HG03342 (cell line): ENCODE measurements around the gene PLAAT4.
A peak's percentile ranks its signal among the peaks of the same experiment; 100 is the strongest.
"Not testable (repeated sequence)": the region's sequence is repeated elsewhere in the genome, so short reads cannot be mapped to it uniquely, and the experiment has no call there.

ENCODE experiments used
- ATAC-seq: cut with Tn5 transposase; IDR thresholded peaks from one replicate; pipeline ENCODE4 v1.9.1; 2021; ENCODE audit warnings: mild to moderate bottlenecking, moderate library complexity; ENCODE audit not compliant: unreplicated experiment

The PLAAT4 gene

DNA sequence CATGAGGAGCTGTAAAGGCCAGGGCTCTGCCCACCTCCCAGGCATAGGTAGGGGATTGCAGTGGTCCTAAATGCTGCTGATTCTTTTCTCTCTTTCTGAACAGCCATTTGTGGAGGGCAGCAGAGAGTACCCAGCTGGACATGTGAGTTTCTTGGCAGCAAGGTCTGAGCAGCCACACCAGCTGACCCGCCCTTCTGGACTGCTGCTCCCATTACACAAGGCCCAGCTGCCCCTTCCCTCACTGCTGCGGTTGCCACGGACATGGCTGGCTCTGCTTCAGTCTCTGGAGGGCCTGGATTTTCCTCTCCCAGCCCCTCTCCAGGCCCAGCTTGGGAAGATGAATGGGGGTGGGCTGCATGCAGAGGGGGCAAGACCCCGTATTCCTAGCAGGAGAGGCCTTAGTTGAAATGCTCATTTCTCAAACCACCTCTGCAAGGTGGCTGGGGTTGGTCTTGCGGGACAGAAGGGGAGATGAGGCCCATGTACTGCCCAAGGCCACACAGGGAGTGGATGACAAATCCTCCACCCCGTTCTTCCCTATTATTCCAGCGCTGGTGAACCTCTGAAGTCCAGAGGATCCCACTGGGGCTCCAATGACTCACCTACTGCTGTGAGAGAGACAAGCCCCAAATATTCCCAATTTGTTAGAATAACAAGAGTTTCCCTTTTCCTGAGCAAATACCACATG lies 26.1 kb upstream of the PLAAT4 start:
- ATAC-seq = no peak

DNA sequence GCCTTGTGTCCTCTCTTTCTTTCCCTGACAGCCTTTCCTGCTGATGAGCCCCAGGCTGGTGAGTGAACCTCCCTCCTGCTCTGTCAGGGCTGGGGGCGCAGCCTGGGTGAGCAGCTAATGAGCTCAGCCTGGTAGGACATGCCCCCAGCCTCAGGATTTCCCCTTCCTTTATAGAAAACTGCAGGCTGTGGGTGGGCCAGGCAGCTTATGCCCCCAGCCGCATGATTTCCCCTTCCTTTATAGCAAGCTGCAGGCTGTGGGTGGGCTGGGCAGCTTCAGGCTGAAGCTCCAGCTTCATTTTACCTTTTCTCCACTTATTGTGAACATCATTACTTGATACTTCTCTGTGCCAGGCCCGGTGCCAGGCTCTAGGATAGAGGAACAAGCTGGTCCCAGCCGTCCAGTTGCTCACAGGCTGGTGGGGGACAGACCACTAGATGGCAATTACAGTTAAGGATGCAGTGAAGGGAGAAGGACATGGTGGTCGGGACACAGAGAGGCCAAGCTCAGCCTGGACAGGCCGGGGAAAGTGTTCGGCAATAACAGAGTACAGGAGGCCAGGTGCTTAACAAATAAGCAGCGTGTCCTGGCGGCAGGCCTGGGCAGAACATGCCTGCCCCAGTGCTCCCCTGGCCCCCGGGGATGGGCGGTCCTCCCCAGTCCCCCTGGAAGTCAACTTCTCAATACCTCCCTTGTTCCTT lies 25.4 kb upstream of the PLAAT4 start:
- no peak for ATAC-seq

DNA sequence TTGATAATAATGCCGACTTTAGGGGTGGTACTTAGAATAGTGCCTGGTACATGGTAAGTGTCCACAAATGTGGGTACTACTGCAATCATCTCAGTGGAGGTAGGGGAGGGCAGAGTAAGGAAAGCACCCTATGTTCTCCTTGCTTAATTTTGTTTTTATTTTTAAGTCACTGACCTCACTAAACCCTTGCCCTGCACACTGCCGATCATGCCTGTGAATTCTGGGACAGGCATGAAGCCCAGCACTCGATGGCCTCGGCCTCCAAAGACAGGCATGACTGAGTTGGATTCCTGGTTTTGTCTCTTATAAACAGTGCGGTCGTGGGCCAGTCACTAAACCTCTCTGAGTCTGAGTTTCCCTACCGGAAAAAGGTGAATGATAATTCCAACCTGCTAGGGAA lies 23.8 kb upstream of the PLAAT4 start:
- ATAC-seq = no peak

DNA sequence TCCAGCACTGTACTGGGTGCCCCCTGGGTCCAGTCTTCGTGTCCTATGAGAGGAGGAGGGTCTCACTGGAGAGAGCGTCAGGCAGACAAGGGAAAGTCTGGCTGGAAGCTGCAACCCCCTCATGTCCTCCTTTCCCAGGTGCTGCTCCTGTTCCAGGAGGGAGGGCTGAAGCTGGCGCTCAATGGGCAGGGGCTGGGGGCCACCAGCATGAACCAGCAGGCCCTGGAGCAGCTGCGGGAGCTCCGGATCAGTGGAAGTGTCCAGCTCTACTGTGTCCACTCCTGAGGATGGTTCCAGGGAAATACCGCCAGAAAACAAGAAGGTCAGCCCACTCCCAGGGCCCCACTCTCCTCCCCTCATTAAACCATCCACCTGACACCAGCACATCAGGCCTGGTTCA lies 20.5 kb upstream of the PLAAT4 start:
- no peak for ATAC-seq

DNA sequence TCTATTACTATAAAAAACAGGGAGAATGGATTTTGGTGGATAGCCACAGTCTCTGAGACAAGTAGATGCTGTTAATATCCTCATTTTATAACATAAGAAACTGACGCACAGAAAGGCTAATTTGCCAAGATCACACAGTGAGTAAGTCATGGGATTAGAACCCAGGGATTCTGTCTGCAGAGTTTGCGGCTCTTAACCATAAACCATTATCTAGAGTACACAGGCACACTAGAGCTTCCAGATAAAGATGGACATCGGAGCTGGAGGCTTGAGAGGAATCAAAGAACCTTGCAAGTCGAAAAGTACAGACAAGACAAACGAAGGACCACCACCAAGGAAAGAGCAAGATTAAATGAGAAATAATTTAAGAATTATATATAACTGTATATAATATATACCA lies 19.5 kb upstream of the PLAAT4 start:
- no peak for ATAC-seq

DNA sequence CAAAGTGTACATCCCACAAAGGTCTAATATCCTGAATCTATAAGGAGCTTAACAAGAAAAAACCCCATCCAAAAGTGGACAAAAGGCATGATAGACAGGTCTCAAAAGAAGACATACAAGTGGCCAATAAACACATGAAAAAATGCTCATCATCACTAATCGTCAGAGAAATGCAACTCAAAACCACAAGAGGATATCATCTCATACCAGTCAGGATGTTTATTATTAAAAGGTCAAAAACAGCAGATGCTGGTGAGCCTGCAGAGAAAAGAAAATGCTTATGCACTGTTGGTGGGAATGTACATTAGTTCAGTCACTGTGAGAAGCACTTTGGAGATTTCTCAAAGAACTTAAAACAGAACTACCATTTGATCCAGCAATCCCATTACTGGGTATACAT lies 18.1 kb upstream of the PLAAT4 start:
- no peak for ATAC-seq

DNA sequence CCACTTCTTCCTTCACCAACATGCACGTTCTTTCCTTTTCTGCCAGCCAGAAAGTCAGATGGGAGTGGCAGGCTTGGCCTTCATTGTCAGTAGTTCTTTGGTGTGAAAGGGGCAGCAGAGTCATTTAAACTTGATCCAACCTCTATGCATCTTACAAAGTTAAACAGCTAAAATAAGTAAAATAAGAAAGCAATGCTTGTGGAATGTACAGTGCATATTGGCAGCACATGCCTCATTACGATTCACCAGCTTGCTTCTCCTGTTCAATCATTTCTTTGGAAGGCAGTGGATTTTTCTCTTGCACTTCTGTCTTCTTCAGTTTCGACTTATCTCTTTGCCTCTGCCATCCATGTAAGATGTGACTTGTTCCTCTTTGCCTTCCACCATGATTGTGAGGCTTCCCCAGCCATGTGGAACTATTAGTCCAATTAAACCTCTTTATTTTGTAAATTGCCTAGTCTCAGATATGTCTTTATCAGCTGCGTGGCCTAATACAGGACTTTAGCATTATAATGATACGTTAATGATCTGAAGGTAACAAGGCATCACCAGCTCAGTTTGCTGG lies 15.9 kb upstream of the PLAAT4 start:
- no peak for ATAC-seq

DNA sequence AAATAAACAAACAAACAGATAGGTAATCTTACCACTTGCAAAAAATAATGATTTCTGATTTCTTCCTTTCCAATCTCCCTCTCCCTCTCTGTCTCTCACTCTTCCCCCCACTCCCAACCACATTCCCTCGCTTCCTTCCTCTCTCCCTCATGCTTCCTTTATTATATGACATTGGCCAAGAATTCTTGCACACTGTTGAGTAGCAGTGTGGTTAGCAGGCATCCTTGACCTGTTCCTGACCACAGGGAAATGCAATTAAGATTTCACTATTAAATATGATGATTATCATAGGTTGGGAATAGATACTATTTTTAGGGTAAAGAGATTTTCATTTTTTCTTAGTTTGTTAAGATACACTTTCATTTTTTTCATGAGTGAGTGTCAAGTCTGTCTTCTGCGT lies 14.7 kb upstream of the PLAAT4 start:
- no peak for ATAC-seq

DNA sequence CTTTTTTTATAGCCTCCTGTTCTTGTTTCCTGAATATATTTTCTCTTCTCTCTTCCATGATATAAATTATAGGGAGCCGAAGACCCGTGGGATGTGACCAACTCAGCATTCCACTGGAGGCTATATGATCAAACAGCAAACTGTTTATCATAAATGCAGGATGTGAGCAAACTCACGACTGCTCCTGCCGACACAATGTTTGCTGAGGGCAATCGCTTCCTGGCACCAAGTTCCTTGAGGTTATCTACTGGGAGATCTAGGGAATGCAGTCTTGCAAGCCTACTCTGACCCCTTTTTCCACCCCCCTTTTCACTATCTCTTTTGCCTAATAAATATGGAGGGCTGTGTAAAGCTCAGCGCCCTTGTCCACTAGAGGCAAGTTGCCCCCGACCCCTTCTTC lies 13.5 kb upstream of the PLAAT4 start:
- ATAC-seq = no peak

DNA sequence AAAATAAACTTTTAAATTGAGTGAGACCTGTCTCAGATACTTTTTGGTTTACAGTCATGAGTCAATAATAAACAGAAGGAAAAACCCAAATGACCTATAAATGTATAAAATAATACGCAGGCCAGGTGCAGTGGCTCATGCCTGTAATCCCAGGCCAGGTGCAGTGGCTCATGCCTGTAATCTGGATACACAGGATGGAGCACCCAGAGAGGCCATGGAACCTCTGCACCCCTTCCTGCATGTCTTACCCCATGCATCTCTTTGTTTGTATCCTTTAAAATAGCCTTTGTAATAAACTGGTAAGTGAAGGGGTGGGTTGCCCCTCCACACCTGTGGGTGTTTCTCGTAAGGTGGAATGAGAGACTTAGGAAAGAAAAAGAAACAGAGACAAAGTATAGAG lies 8.9 kb upstream of the PLAAT4 start:
- no peak for ATAC-seq

DNA sequence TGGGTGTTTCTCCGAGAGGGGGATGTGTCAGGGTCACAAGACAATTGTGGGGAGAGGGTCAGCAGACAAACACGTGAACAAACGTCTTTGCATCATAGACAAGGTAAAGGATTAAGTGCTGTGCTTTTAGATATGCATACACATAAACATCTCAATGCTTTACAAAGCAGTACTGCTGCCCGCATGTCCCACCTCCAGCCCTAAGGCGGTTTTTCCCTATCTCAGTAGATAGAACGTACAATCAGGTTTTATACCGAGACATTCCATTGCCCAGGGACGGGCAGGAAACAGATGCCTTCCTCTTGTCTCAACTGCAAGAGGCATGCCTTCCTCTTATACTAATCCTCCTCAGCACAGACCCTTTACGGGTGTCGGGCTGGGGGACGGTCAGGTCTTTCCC lies 8.5 kb upstream of the PLAAT4 start:
- ATAC-seq = not testable (repeated sequence)

DNA sequence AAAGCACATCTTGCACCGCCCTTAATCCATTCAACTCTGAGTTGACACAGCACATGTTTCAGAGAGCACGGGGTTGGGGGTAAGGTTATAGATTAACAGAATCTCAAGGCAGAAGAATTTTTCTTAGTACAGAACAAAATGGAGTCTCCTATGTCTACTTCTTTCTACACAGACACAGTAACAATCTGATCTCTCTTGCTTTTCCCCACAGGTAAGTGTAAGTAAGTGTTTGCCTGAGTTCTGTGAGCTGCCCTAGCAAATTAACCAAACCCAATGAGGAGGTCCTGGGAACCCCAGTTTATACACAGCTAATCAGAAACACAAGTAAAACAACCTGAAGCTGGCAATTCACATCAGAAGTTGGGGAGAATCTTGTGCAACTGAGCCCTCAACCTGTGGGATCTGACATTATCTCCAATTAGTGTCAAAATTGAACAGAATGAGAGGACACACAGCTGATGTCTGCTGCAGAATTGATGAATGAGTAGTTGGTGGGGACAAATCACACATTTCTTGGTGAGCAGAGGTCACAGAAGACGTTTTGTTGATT lies 7.8 kb upstream of the PLAAT4 start:
- not testable (repeated sequence) for ATAC-seq

DNA sequence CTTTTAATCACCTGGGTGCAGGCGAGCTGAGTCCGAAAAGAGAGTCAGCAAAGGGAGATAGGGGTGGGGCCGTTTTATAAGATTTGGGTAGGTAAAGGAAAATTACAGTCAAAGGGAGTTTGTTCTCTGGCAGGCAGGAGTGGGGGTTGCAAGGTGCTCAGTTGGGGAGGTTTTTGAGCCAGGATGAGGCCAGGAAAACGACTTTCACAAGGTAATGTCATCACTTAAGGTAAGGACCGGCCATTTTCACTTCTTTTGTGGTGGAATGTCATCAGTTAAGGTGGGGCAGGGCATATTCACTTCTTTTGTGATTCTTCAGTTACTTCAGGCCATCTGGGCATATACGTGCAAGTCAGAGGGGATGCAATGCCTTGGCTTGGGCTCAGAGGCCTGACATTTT lies 7.2 kb upstream of the PLAAT4 start:
- ATAC-seq = not testable (repeated sequence)

DNA sequence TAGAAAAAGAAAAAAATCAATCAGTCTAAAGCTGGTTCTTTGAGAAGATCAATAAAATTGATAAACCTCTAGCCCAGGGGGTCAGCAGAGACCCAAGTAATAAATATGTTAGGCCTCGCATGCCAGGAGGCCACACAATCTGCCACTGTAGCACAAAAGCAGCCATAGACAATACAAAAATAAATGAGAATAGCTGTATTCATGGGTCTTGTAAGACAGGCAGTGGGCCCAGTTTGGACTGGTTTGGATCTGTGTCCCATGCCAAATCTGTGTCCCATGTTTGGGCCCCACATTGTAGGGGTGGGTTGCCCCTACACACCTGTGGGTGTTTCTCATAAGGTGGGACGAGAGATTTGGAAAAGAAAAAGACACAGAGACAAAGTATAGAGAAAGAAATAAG lies 6.6 kb upstream of the PLAAT4 start:
- no peak for ATAC-seq

DNA sequence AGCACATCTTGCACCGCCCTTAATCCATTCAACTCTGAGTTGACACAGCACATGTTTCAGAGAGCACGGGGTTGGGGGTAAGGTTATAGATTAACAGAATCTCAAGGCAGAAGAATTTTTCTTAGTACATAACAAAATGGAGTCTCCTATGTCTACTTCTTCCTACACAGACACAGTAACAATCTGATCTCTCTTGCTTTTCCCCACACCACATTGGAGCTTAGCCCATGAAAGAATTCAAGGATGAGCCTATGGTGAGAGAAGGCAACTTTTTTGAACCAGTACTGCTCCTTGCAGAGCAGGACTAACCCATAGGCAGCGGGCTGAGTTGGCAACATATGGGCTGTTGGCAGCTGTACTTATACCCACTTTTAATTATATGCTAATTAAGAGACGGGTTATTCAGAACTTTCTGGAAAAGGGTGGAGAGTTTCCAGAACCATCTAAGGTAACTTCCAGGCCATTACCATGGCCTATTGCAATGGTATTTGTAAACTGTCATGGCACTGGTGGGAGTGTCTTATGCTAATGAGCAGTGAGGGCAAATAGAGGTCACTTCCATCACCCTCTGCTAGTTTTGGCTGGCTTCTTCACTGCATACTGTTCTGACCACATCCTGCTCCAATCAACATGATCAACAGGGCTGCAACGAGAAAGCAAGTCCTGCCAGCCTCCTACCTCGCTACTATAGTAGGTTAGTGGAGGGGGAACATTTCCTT lies 5.4 kb upstream of the PLAAT4 start:
- peak; percentile 81 for ATAC-seq

DNA sequence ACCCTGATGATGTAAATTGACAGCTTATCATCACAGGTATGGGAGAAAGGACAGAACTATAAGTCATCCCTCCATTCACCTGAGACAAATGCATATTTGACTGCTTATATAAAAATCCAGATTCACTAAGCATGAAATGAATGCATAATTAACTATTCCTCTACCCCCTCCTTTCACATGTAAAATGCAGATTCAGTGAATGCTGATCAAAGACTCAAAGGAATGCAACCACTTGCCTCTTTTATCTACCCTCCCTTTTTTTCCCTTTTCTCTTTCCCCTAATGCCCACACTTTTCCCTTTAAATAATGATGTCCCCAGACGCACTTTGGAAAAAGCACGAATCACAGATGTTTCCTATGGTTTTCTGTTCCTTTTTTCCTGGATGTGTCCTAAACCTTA lies 4.5 kb upstream of the PLAAT4 start:
- no peak for ATAC-seq

DNA sequence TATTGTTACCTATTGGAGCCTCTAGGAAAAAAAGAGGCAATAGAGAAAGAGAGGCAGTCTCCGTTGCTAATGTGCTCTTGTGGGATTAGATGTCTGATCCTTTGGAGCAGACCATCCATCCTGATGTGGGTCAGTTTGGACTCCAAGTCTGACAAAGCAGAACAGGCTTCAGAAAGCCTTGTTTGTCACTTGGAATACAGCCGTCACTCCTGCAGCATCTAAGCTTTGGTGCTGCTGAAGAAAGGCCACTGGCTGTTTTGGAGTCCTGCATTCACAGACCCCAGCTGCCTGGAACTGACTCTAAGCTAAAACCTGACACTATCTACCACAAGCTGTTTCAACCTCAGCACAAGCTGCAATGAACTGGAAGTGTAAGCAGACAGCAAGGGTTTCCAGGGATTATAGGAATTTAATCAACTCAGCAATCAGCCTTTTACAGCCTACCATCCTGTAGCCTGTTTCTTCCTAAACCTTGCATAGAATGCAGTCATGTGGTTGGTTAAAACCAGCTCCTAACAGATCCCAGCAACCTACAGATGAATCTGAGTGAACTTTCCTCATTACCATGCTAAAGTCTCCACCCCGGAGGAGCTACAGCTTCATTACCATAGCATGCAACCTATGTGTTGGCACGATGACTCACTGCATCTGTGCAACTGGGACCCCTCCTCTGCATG lies 3.7 kb upstream of the PLAAT4 start:
- ATAC-seq = no peak

DNA sequence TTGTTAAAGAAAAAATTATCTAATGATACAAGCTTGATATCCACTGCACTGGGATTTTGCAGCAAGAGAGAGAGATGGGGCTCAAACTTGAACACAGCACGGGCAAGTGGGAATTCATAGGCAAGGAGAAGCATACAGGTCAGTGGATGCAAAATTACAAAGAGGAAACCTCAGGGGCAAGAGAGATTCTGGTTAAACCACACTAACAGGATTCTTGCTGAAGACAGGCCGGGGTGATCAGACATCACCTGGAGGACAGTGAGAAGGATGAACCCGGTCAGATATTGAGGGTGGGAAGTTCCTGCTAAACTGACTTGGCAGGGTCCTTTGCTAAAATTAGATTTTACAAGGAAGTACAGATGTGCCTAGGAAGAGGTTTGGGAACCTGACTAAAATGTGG lies 2.5 kb upstream of the PLAAT4 start:
- ATAC-seq = no peak

DNA sequence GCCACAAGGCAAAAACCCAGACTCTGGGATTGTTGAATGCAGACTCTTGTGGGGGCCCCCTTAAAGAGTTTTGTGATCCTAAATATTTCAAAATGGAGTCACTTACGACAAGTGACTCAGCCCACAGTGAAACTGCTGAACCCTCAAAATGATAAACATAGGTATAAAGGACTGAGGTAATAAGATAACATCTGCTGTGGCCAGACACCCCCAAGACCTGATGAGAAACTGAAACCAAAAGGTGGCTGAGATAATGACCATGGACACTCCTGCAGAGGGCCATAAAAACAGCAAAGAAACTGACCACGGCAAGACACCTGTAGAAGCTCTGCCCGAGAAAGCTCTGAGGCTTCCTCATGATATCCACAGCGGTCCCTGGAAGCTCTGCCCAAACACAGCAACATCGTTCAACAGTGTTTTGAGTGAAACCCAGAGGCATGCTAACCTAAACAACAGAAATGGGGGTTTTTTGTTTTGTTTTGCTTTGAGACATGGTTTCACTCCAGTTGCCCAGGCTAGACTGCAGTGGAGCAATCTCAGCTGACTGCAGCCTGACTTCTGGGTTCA lies 1.6 kb upstream of the PLAAT4 start:
- no peak for ATAC-seq

DNA sequence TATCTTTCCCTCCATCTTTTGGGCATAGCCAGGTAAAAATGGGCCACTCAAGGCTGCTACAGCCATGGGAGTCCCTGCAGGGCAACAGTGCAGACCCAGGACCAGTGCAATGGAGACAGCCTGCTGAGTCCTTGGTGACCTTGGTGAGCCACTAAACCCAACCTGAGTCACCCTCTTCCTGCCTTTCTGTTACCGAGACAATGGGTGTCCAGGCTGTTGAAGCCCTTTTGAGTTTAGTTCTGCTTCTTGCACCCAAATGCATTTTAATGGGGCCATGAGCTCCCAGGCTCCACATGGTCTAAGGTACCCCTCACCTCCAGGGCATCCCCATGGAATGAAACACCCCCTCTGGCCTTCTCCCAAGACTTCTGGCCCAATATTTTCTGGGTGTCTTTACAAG lies 874 bp upstream of the PLAAT4 start:
- ATAC-seq = no peak
